PC-3 (cell line): ENCODE measurements around the gene TMEM263. TPM values are rescaled to one million over a fixed set of nuclear protein-coding genes. Genes with fewer than 3 reads are reported as not detected.
"Not testable (repeated sequence)": the region's sequence is repeated elsewhere in the genome, so short reads cannot be mapped to it uniquely, and the experiment has no call there.

Experiments used
- ATAC-seq: fragments of 200-7000 bp; cut with Tn5 transposase; 2 replicates; pipeline ENCODE4 v1.9.1; 2020; ENCODE audit warnings: mild to moderate bottlenecking, moderate library complexity
- BruUV-seq: library from RNA; stranded (reverse); fragments of 400-500 nt; replicated peaks from 2 replicates; lab custom pipeline; 2021; lab: Mats Ljungman, UMichigan
- CTCF ChIA-PET: fragments of 300-600 bp; sonication (Branson Sonifier 250); formaldehyde crosslinking; loops from one replicate; lab custom pipeline; 2022; ENCODE audit warnings: antibody characterized with exemption; lab: Charles Lee
- POLR2A ChIA-PET: fragments of 300-600 bp; sonication (Branson Sonifier 250); formaldehyde crosslinking; loops from one replicate; lab custom pipeline; 2022; ENCODE audit warnings: antibody characterized with exemption; ENCODE audit not compliant: unreplicated experiment; lab: Charles Lee
- DNase-seq: peaks from one replicate; pipeline ENCODE4 v3.0.0-alpha.2; 2015
- H2AFZ ChIP-seq: fragments of 300-600 bp; sonication (generic); 2 replicates; pipeline ENCODE4 v1.6.0; 2016; ENCODE audit warnings: antibody characterized with exemption, low read length
- H3F3A ChIP-seq: fragments of 300-600 bp; sonication (generic); one replicate; pipeline ENCODE4 v1.6.0; 2017; ENCODE audit warnings: antibody characterized with exemption, low read length, control low read depth, mild to moderate bottlenecking; ENCODE audit not compliant: unreplicated experiment
- H3K27ac ChIP-seq: fragments of 300-600 bp; sonication (generic); 2 replicates; pipeline ENCODE4 v1.5.1; 2016; ENCODE audit warnings: mild to moderate bottlenecking, low read length
- H3K27me3 ChIP-seq: fragments of 300-600 bp; sonication (generic); 2 replicates; pipeline ENCODE4 v1.6.1; 2016; ENCODE audit warnings: low read length, mixed read lengths
- H3K36me3 ChIP-seq: fragments of 300-600 bp; sonication (generic); 2 replicates; pipeline ENCODE4 v1.6.1; 2016; ENCODE audit warnings: low read depth, mixed run types, low read length, mixed read lengths
- H3K4me1 ChIP-seq: fragments of 300-600 bp; sonication (generic); 2 replicates; pipeline ENCODE4 v1.5.1; 2016; ENCODE audit warnings: low read length; ENCODE audit not compliant: insufficient read depth
- H3K4me2 ChIP-seq: fragments of 300-600 bp; sonication (generic); 2 replicates; pipeline ENCODE4 v1.6.0; 2016; ENCODE audit warnings: low read length
- H3K4me3 ChIP-seq: fragments of 300-600 bp; sonication (generic); 2 replicates; pipeline ENCODE4 v1.5.1; 2016; ENCODE audit warnings: mild to moderate bottlenecking, low read length, mixed read lengths
- H3K79me2 ChIP-seq: fragments of 300-600 bp; sonication (generic); 2 replicates; pipeline ENCODE4 v1.6.1; 2017; ENCODE audit warnings: low read length, mixed read lengths
- H3K9ac ChIP-seq: fragments of 300-600 bp; sonication (generic); 2 replicates; pipeline ENCODE4 v1.6.0; 2016; ENCODE audit warnings: mild to moderate bottlenecking, low read length
- H3K9me2 ChIP-seq: fragments of 300-600 bp; sonication (generic); replicated peaks from 2 replicates; pipeline ENCODE4 v1.6.1; 2016; ENCODE audit warnings: mixed run types, low read length, mixed read lengths
- H3K9me3 ChIP-seq: fragments of 300-600 bp; sonication (generic); 2 replicates; pipeline ENCODE4 v1.6.1; 2016; ENCODE audit warnings: low read length, mixed read lengths
- H4K20me1 ChIP-seq: fragments of 300-600 bp; sonication (generic); 2 replicates; pipeline ENCODE4 v1.6.1; 2016; ENCODE audit warnings: low read length, mixed read lengths
- CTCF ChIP-seq: fragments of 300-600 bp; sonication (generic); conservative IDR thresholded peaks from 2 replicates; pipeline ENCODE4 v1.5.1; 2017; ENCODE audit warnings: antibody characterized with exemption, low read depth, mild to moderate bottlenecking, low read length
- EZH2 ChIP-seq: fragments of 300-600 bp; sonication (generic); IDR thresholded peaks from one replicate; pipeline ENCODE4 v1.6.1; 2017; ENCODE audit warnings: antibody characterized with exemption, mild to moderate bottlenecking, low read length; ENCODE audit not compliant: unreplicated experiment
- EZH2phosphoT487 ChIP-seq: fragments of 300-600 bp; sonication (generic); IDR thresholded peaks from 2 replicates; pipeline ENCODE4 v1.6.1; 2018; ENCODE audit warnings: mild to moderate bottlenecking, antibody characterized with exemption, low read length, borderline replicate concordance
- intact Hi-C: fragments of 100-400 bp; cut with micrococcal nuclease; formaldehyde crosslinking; loops from 2 replicates; pipeline ENCODE4 v1.9.0; 2023
- total RNA-seq: library from RNA; depleted of rRNA; stranded (reverse); fragments of >200 nt; gene quantifications from 2 replicates; pipeline ENCODE4 v1.2.3, GENCODE V29; 2014

The TMEM263 gene
- total RNA-seq, 1 experiment from 2014 or later = 42.7 TPM

- H3K9ac ChIP-seq = no peak overlapping the region
- no peak overlapping the region for H2AFZ ChIP-seq
- H3K27me3 ChIP-seq = no peaks in the 10 kb centered on the region
- ATAC-seq (no peak), DNase-seq (no peak)
- H4K20me1 ChIP-seq = no peaks in the 10 kb centered on the region
- no peaks in the 10 kb centered on the region for H3K9me3 ChIP-seq
- no TSS peak for BruUV-seq
- no peaks in the 10 kb centered on the region for H3K9me2 ChIP-seq
- intact Hi-C loops = no loop called here
- ChIA-PET CTCF (no interaction called here), POLR2A (no interaction called here)
- H3K4me1 ChIP-seq = no peaks in the 10 kb centered on the region
- H3K4me3 ChIP-seq = no peak overlapping the region
- H3K79me2 ChIP-seq = no peaks in the 10 kb centered on the region
- no peak overlapping the region for H3K4me2 ChIP-seq
- TF ChIP-seq EZH2phosphoT487 (no peak), CTCF (no peak)
- no peaks in the 10 kb centered on the region for H3F3A ChIP-seq
- no peak overlapping the region for H3K27ac ChIP-seq
- peaks cover 15% of the 10 kb centered on the region; the same call in 1 of the 2 replicates for H3K36me3 ChIP-seq
These were observed 42.2 kb downstream of the TMEM263 start for GRCh38 chr12:106997916-106998315.

- Histone ChIP-seq H3K4me2 (no peak overlapping the region), H3K27me3 (no peaks in the 10 kb centered on the region), H3K36me3 (peaks cover 15% of the 10 kb centered on the region; the same call in 1 of the 2 replicates), H3K9me2 (no peaks in the 10 kb centered on the region), H3K4me1 (no peaks in the 10 kb centered on the region), H2AFZ (no peak overlapping the region), H3K9ac (no peak overlapping the region), H3F3A (no peaks in the 10 kb centered on the region), H3K4me3 (no peak overlapping the region), H3K79me2 (no peaks in the 10 kb centered on the region), H4K20me1 (no peaks in the 10 kb centered on the region), H3K27ac (no peak overlapping the region), H3K9me3 (no peaks in the 10 kb centered on the region)
- no TSS peak for BruUV-seq
- POLR2A ChIA-PET = no interaction called here
- CTCF ChIA-PET = no interaction called here
- DNase-seq (no peak), ATAC-seq (no peak)
- intact Hi-C loops = no loop called here
- TF ChIP-seq CTCF = no peak
- TF ChIP-seq EZH2 = no peak
- no peak for TF ChIP-seq EZH2phosphoT487
These were observed 43.7 kb downstream of the TMEM263 start for GRCh38 chr12:106999446-106999845.

GRCh38 chr12:107002665-107003064 is 47.0 kb downstream of the TMEM263 start:
- DNase-seq, H3K9me2 ChIP-seq, H3K36me3 ChIP-seq, H3K9me3 ChIP-seq, POLR2A ChIA-PET, H3K27me3 ChIP-seq, H2AFZ ChIP-seq, H3K4me1 ChIP-seq, H4K20me1 ChIP-seq, H3K27ac ChIP-seq, CTCF ChIA-PET, BruUV-seq, intact Hi-C loops, H3K9ac ChIP-seq, H3K79me2 ChIP-seq, ATAC-seq, H3K4me2 ChIP-seq, H3F3A ChIP-seq, H3K4me3 ChIP-seq: not testable (repeated sequence)
